Adipose tissue (tissue), 3 donors: ENCODE data around the gene GTF2H4. TPM values are rescaled to one million over a fixed set of nuclear protein-coding genes. Genes with fewer than 3 reads are reported as not detected.
"Not testable (repeated sequence)": the region's sequence is repeated elsewhere in the genome, so short reads cannot be mapped to it uniquely, and the experiment has no call there.

ENCODE experiments used
- H3K27ac ChIP-seq: one replicate; pipeline ENCODE4 v1.5.1; 2013; ENCODE audit warnings: low read depth, low read length
- WGBS, 3 donors: extraction: QIAGEN DNeasy Blood & Tissue Kit; methylation state at CpG; one replicate each; pipeline ENCODE4 v1.1.7; 2013; 5-methylcytosine and 5-hydroxymethylcytosine counted together
- polyA plus RNA-seq, 3 donors: library from polyadenylated mRNA; stranded (reverse); fragments of 200-250 nt; gene quantifications; one replicate each; pipeline ENCODE4 v1.2.3, GENCODE V29; 2013
- donor health status: healthy with polysubstance abuse.
- donor health status: Bipolar disorder and iron deficiency.
- donor health status: healthy.

Gene GTF2H4
- polyA plus RNA-seq = 10 to 100 TPM; 15.5 to 35.9 (median 16.5) TPM

DNA sequence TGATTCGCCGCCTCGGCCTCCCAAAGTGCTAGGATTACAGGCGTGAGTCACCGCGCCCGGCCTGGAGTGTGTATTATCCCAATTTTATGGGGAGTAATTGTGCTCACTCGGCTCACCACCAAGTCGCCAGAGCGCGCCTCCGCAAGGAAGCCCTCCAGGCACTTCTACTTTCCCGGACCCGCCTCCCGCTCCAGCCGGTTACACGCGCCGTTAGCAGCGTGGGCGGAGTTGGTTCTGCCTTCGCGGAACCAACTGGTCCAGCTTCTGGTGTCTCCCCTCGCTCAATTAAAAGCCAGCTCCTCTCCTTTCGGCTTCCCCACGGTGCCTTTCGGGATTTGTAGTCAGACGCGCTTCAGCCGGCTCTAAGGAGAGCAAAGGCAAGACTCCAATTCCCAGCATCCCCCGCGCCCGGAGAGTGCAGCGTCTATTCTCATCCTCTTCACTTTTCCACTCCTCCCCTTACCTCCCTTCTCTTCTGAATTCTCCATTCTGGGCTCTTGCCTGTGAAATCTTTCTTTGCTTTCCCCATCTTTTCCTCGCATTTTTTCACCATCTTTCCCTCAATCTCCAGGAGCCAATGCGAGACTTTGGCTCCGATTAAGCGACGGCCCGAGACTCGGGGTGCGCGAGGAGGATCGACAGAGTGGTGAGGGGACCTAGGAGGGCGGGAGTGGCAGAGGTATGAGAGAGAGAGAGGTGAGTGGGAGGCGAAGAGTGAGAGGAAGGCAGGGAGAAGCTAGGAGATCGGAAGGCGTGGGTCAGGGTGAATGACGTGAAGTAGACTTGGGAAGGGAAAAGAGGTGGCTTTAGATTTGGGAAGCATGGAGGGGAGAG, at the start of gene GTF2H4:
TSS of gene GTF2H4 (plus strand) at position 450 of the 834 bp plus-strand sequence.
- WGBS, 3 donors = 0 to 1% (median 1%) methylated on average over 49 of the region's 49 CpGs
- no peak within 1 kb of the TSS for H3K27ac ChIP-seq

DNA sequence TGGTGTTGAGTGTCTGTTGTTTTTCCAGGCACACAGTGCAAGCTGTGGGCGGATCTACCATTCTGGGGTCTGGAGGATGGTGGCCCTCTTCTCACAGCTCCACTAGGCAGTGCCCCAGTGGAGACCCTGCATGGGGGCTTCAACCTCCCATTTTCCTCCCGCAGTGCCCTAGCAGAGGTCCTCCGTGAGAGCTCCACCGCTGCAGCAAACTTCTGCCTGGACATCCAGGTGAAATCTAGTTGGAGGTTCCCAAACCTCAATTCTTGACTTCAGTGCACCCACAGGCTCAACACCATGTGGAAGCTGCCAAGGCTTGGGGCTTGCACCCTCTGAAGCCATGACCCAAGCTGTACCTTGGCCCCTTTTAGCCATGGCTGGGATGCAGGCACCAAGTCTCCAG, 48.3 kb upstream of the GTF2H4 start:
- WGBS, 3 donors = 98 to 100% (median 100%) methylated on average over 4 of the region's 4 CpGs
- H3K27ac ChIP-seq = not testable (repeated sequence)

DNA sequence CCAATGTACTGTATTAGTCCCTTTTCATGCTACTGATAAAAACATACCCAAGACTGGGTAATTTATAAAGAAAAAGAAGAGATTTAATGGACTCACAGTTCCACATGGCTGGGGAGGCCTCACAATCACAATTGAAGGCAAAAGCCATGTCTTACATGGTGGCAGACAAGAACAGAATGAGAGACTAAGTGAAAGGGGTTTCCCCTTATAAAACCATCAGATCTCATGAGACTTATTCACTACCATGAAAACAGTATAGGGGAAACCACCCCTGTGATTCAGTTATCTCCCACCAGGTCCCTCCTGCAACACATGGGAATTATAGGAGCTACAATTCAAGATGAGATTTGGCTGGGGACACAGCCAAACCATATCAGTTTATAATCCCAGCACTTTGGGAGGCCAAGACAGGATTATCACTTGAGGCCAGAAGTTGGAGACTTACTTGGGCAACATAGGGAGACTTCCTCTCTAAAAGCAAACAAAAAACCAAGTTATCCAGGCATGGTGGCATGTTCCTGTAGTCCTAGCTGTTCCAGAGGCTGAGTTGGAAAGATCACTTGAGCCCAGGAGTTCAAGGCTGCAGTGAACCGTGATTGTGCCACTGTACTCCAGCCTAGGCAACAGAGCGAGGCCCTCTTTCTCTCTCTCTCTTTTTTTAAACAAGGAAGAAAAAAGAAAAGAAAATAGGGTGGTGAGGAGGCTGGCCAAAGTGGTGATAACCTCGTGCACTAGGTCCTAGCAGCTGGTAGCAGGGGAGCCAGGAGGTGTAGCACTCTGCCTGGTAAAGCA, 46.6 kb upstream of the GTF2H4 start:
- 64 to 79% (median 78%) methylated on average over 3 of the region's 3 CpGs for WGBS, 3 donors
- no peak overlapping the region for H3K27ac ChIP-seq

DNA sequence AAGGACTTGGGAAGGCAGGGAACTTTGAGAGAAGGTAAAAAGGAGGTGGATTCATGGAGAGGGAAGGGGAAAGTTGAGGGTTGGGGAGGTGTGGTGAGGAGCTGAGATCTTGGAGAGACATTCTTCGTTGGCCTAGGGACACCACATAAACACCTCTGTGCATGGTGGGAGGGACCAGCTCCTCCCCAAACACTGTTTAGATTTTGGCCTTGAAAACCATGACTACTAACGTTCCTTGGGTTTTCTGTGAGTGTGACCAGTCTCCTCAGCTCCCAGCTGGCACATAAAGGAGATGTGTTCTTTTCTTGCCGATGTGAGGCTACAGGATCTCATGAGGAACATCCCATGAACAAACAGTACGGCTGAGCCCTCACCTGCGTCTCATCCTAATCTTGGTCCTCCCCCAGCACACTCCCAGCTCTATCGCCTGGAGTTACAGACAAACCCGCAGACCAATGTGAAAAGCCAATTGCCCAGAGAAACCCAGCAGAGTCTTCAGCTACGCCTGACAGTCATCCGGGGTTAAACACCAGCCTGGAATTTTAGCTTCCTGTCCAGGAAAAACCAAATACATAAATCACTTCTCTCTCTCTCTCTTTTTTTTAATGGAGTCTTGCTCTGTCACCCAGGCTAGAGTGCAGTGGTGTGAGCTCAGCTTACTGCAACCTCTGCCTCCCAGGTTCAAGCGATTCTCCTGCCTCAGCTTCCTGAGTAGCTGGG, 45.7 kb upstream of the GTF2H4 start:
- 60 to 74% (median 68%) methylated on average over 10 of the region's 10 CpGs for WGBS, 3 donors

DNA sequence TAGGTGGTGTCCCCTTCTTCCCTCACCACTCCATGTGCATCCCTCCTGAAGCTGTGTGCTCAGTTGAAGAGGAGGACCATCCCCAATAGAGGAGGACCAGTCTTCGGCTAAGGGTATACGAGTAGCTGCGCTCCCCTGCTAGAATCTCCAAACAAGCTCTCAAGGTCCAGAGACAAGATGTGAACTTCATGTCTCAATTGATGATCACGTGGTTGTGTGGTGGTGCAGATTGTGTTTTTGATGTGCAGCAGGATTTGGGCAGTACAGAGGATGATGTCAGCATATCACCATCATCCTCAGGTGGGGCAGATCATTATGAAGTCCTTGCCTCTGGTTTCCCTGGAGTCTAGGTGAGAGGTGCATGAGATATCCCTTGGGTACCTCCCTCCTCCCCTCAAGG, 43.7 kb upstream of the GTF2H4 start:
- WGBS, 3 donors = 78 to 85% (median 82%) methylated on average over 4 of the region's 4 CpGs
- no peak overlapping the region for H3K27ac ChIP-seq

More for the DNA sequence above, 45.7 kb upstream of the GTF2H4 start:
- no peak overlapping the region for H3K27ac ChIP-seq

DNA sequence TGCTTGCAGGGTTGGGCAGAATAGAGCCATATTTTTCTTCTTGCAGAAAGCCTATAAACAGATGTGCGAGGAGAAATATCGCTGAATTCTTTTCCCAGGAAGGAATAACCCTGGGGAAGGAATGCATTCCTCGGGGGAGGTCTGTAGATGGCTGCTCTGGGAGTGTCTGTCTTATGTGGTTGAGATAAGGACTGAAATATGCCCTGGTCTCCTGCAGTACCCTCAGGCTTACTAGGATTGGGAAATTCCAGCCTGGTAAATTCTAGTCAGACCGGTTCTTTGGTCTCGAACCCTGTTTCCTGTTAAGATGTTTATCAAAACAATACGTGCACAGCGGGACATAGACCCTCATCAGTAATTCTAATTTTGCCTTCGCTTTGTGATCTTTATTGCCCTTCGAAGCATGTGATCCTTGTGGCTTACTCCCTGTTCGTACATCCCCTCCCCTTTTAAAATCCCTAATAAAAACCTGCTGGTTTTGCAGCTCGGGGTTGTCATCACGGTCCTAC, 38.7 kb upstream of the GTF2H4 start:
- WGBS, 3 donors = 86 to 89% (median 86%) methylated on average over 12 of the region's 12 CpGs

DNA sequence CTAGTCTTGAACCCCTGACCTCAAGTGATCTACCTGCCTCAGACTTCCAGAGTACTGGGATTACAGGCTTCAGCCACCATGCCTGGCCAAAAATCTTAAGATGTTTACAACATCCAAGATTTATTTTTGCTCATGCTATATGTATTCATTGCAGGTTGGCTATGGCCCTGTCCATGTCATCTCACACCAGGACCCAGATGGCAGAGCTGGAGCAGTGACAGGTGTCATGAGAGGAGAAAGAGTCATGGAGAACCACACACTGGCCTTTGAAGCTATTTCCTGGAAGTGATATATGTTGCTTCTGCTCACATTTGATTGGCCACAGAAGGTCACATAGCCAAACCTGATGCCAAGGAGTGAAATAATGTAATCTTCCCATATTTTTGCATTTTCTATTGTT, 37.5 kb upstream of the GTF2H4 start:
- no peak overlapping the region for H3K27ac ChIP-seq

More for the DNA sequence above, 38.7 kb upstream of the GTF2H4 start:
- not testable (repeated sequence) for H3K27ac ChIP-seq

DNA sequence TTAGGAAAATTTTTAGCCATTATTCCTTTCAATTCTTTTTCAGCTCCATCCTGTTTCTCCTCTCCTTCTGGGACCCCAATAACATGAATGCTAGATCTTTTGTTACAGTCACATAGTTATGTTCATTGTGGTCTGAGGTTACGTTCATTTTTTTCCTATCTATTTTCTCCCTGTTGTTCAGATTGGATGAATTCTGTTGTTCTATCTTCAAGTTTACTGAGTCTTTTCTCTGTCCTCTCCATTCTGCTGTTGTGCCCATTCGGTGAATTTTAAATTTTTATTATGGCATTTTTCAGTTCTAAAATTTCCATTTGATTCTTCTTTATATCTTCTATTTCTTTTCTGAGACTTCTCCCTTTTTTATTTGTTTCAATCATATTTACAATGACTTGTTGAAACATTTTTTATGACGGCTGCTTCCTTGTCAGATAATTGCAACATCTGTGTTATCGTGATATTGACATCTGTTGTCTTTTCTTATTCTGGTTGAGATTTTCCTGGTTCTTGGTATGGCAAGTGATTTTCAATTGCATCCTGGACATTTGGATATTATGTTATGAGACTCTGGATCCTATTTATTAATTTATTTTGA, 36.3 kb upstream of the GTF2H4 start:
- WGBS, 3 donors = 83 to 85% (median 84%) methylated on average over 4 of the region's 4 CpGs
- H3K27ac ChIP-seq = no peak overlapping the region

DNA sequence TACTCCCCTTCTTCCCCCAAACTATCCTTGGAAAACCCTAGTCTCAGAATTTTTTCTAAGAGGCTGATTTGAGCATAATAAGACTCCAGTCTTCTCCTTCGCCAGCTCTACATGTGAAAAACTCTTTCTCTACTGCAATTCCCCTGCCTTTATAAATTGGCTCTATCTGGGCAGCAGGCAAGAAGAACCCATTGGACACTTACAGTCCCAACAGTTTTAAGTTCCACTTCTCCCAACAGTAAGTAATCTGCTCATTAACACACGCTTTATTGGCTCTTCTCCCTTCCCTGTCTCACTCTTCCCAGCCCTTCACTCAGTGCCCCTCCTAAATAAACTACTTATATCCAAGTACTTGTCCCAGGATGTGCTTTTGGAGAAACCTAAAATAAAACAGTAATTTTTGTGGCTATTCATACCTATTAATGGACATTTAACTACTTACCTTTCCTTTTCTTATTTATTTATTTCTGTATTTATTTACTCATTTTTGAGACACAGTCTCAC, 34.8 kb upstream of the GTF2H4 start:
- WGBS, 3 donors = 91 to 97% (median 96%) methylated on average over 2 of the region's 2 CpGs
- no peak overlapping the region for H3K27ac ChIP-seq

DNA sequence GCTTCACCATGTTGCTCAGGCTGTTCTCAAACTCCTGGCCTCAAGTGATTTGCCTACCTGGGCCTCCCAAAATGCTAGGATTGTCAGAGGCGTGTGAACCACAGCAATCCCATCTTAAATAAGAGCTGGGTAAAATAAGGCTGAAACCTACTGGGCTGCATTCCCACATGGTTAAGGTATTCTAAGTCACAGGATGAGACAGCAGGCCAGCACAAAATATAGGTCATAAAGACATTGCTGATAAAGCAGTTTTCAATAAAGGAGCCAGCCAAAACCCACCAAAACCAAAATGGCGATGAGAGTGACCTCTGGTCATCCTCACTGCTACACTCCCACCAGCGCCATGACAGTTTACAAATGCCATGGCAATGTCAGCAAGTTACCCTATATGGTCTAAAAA, 34.2 kb upstream of the GTF2H4 start:
- not testable (repeated sequence) for H3K27ac ChIP-seq
- 98 to 100% (median 98%) methylated on average over 3 of the region's 3 CpGs for WGBS, 3 donors

DNA sequence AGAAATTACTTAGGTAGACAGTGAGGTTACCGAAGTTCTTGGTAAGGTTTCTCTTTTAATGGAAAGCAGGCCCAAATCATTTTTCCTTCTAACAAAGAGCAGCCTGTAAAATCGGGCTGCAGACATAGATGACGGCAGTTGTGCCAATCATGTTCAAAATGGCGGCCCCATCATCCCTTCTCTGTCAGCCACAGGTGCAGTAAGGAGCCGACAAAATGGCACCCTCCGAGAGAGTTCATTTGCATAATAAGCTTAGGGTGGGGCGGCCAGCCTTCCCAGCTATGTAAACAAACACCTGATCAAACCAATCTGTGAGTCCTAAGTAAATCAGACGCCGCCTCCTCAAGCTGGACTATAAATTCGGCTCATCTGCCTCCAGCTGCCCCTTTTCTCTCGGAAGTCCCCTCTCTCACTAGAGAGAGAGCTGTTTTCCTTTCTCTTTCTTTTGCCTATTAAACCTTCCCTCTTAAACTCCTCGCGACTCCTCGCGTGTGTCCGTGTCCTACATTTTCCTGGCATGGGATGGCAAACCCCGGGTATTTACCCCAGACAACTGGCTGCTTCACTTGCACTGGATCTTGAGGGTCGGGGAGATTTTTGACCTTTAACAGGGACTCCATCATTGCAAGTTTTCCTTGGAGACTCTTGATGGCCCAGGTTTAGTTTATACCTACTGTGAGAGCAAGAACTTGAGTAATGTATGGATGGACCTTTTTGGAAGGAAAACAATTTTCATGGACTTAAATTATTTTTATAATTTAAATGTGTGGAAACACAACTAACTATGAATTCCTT, 32.6 kb upstream of the GTF2H4 start:
- no peak overlapping the region for H3K27ac ChIP-seq
- WGBS, 3 donors = 82 to 93% (median 90%) methylated on average over 18 of the region's 18 CpGs

DNA sequence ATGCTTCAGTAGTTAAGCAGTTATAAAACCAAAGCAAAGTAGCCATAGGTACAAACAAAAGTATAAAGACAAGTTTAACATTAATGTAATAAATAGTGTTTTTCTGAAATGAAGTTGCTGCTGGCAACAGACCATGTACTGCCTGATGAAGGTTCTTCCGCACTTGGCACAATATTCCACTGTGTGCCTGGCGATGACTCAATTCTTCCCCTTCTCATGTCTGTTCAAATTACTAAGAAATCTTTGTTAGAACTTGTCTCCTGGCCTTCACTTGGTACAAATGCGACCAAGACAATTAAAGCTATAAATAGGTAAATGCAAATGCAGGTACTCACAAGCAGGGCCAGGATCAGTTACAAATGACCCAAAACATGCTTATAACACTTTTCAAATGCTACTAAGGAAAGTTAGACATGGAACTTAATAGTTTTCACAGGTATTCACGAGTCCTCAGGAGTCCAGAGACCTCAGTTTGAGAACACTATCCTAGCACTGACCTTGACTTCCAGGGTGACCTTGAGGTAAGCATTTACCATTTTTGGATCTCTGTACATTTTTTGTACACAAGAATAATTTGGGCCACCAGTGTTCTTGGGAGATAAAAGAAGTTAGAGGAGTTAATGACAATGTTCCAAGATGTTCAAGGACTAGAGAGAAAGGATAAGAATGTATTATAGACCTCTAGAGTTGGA, 31.8 kb upstream of the GTF2H4 start:
- 32 to 60% (median 55%) methylated on average over 4 of the region's 4 CpGs for WGBS, 3 donors
- no peak overlapping the region for H3K27ac ChIP-seq

DNA sequence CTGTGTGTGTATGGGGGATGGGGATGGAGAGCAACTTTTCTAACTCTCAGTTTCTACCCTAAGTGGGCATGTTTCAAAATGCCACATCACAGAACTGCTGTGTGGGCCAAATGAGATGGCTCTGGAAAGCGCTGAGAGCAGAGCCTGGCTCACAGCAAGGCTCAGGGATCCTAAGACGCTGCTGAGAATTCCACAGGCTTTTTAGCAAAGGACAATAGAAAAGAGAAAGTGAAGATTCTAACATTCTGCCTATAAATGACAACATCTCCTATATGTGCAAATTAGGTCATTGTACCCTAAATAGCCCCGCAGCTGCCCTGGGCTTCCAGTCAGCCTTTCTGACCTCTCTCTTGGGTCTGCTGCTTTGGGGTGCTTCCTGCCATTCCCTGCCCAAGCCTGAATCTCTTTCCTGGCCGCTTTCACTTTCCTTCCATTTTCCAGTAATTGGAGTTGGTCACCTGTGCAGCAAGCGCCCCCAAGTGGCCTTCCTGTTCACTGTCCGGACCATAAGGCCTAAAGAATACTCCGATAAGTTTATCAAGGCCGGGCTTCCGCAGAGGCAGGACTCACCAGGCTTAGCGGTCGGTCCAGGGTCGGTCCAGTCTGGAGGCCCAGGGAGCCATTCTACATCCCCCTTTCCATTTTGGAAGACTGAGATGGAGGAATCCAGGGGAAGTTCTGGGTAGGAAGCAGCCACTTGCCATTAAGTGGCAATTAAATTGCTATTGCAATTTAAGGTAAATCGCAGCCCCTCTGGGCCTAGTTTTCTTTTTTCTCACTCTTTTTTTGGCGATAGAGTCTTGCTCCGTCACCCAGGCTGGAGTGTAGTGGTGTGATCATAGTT, 30.4 kb upstream of the GTF2H4 start:
- WGBS, 3 donors = 12 to 18% (median 16%) methylated on average over 15 of the region's 15 CpGs
- H3K27ac ChIP-seq = peak overlapping the region; percentile 11

DNA sequence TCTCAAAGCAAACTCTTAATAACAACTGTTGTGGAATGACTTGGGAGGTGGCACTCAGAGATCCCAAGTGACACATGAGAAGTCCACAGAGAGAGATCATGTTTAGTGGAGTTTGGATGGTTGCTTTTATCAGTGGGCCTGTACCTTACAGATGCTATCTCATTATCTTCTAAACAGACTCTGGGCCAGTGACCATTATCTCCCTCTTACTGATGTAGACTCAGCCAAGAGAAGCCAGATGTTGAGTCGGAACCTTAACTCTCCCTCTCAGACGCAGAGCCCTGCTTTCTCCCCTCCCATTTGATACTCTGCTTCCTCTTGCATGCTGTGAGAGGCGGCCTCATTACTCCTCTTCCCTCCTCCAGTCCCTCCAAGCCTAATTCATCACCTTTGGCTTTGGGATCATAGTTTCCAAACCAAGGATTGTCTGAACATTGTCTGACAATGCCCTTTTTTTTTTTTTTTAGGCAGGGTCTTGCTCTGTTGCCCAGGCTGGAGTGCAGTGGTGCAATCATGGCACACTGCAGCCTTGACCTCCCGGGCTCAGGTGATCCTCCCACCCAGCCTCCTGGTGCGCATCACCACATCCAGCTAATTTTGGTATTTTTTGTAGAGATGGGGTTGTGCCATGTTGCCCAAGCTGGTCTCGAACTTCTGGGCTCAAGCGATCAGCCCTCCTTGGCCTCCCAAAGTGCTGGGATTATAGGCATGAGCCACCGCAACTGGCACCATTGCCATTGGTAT, 28.2 kb upstream of the GTF2H4 start:
- WGBS, 3 donors = 79 to 91% (median 86%) methylated on average over 8 of the region's 8 CpGs
- H3K27ac ChIP-seq = no peak overlapping the region

DNA sequence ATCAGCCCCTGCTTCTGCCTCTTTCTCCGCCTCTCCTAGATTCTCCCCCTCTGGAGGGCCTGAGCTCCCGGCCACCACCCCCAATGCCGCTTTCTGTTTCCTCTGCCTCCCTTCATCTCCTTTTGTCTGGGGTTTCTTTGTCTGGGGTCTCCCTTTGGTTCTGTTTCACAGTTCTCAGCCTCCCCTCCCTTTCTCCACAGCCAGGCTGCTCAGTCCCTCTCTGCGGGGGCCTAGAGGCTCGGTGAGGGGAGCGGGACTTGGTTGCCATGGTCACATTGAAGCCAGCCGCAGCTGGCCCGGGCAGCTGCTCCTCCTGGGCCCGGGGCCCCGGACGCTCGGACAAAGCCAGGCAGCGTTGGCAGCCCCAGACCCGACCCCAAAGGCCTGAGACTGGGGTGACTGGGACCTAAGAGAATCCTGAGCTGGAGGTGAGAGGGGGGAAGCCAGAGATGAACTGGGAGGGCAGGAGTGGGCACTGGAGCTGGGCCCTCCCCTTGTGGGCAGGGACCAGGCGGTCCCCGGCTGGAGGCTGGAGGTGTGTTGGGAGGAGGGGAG, 27.2 kb upstream of the GTF2H4 start:
- 73 to 89% (median 85%) methylated on average over 16 of the region's 16 CpGs for WGBS, 3 donors
- H3K27ac ChIP-seq = no peak overlapping the region
